ENCODE measurements around the gene ZNF277.

- TF ChIP-seq CTCF (IDR thresholded peaks at IDR 0.05; ENCODE audit: poor library complexity) = no peak
- TF ChIP-seq EZH2 (IDR thresholded peaks at IDR 0.05; ENCODE audit: borderline replicate concordance) = no peak
- no peak for TF ChIP-seq EZH2phosphoT487 (IDR thresholded peaks at IDR 0.05; ENCODE audit: low read depth, severe bottlenecking, unreplicated experiment)
Measured at GRCh38 chr7:112288301-112288700, 81.8 kb downstream of the ZNF277 start.

All from hepatocyte (in vitro differentiated cells).